NOMO-1 (cell line): ENCODE measurements around the gene SFMBT1.

Source experiments
- DNase-seq, 2 experiments: peaks; one replicate each; lab custom pipeline; 2025; ENCODE audit not compliant: unreplicated experiment in 2 of 2; lab: John Stamatoyannopoulos, UW

SFMBT1 gene

DNA sequence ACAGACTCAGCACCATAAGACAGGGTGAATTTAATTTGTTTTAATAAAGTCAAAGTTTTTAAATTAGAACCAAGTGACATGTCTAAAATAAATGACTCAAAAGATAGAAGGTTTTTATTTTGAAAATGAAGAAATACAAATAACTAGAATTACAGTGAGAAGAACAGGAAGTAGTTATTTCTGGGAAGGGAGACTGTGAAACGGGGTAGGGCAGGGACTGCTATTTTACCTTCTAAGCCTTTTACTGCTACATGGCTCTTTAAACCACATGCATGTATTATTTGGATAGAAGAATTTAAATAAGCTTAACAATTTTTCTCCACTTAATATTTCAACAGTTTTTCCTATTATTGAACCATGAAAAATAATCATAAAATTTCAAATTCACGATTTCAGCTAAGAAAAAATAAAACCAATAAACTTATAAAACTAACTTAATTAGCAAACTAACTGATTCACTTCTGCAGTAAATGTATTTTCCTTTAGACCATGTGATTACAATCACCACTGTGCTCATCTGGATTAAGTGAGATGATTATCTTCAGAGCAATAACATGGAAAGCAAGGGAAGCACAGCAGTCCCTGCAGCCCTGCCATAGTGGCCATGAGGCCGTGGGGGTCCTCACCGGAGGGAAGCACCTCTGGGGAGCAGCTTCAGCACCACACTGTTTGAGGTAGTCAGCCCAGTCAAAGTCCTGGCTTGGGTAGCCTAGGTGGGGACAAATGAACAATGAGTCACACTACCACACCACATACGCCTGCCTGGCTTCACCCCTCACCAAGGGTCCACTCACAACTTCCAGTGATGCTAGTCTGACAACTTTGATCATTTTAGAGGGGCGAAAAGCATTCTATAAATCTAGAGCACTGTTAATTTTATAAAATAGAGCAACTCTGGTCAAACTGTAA is 120.2 kb downstream of the SFMBT1 start:
- DNase-seq: peak in 1 of 2 experiments; percentile 18

DNA sequence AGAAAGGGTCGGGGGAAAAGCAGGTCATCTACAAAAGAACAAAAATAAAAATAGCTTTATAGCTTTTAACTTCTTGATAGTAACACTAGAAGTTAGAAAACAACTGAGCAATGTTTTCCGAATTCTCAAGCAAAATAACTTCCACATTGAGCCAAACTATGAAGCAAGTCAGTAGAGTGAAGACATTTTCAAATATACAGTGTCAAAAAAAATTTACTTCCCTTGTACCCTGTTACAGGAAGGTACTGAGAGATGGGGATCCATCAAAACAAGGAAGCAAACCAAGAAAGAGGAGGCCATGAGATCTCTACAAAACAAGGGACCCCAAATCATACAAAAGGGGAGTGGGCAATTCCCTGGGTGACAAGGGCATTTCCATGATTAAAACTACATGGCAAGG is 121.9 kb downstream of the SFMBT1 start:
- DNase-seq: no peak

DNA sequence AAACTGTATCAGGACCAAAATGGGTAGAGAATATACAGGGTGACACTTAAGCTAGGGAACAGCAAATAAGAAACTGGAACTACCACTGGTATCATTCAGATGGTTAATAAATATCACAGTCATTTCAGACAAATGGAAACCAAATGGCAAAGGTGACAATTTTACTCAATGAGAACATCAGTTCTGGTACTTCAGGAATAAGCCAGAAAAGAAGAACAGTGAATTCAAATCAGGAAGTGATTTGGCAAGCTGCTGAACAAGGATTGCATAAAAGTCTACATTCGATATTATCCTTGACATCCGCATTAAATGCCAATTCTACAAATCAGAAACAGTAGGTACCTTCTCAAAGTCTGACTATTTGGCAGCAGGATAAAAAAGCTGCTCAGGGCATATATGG is 125.0 kb downstream of the SFMBT1 start:
- DNase-seq: peak; percentile 29 to 71

DNA sequence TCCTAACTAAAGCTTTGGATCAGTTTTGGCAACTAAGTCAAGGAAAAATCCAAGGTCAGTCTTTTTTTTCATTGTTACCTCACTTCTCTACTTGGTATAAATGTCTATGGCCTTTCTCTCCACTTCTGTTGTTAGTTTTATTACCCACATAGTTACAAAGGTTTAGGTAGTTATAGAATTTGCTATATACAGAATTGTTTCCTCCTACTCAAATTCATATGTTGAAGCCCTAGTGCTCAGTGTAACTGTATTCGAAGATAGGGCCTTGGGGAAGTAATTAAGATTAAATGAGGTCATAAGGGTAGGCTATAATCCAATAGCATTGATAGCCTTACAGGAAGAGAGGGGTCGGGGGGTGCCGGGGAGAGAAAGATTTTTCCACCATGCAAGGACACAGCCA is 128.8 kb downstream of the SFMBT1 start:
- no peak for DNase-seq

DNA sequence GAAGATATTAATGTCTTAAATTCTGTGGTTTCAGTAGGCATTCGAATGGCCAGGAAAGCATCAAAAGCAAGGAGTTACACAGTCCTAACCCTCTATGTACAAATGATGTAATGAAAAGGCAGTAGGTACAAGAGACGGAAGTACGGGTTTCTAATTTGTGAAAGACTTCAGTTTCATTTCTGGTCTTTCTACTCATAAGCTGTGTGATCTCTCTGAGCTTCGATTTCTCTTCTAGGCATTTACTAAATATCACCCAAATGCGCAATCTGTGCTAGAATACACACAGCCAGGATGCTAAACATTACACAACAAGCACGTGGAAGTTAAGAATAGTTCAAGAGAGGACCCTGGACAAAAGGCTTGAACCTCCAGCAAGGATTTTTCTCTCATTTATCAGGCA is 130.6 kb downstream of the SFMBT1 start:
- DNase-seq: peak in 1 of 2 experiments; percentile 62

DNA sequence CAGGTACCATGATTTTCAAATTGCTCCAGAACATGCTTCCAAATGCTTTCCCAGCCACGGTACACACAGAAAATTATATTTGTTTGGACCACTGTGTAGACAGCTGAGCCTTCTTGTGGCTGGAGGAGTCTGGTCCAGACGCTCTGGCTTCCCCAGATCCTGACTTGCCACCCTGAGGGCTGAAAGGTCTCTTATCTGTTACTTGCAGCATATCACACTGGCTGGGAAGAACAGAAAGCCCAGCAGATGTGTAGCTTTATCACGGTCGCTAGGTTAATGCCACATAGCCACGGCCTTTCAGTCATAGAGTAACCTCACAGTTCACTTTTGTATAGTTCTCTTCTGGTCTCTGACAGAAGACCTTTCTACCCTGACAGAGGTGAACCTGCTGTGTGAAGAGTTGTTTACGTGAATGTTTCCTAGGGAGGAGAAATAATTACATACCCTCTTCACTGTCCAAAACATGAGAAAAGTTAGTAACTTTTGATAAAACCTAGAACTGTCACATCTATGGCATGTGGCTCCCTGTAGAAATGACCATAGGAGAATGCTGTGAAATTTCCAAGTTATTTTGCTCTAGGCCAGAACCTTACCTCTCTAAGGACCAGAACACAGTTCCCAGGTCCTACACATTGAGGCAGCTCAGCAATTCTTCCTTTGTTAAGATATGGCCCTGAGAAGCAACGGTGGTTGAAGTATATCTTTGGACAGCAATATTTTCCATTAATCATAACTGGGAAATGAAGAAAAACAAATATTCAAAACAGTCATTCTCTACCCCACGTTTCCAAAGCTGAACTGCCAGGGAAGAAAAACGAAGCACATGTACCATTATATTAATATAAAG is 132.8 kb downstream of the SFMBT1 start:
- no peak for DNase-seq

DNA sequence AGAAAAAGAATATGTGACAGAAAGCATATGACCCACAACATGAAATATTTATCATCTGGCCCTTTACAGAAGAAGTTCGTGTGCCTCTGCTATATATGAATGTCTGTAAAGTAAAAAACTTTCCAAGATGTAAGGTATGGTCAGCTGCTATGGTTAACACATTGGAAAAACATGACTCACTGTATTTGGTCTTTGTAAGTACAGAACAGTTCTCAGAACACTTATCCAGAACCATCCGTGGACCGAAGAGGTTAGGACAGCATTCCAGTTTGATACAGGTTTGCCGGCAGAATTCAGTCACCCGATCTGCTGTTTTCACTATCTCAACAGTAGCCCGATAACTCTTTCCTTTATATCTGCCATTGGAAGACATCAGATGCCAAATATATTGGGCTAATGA is 135.1 kb downstream of the SFMBT1 start:
- DNase-seq: no peak

DNA sequence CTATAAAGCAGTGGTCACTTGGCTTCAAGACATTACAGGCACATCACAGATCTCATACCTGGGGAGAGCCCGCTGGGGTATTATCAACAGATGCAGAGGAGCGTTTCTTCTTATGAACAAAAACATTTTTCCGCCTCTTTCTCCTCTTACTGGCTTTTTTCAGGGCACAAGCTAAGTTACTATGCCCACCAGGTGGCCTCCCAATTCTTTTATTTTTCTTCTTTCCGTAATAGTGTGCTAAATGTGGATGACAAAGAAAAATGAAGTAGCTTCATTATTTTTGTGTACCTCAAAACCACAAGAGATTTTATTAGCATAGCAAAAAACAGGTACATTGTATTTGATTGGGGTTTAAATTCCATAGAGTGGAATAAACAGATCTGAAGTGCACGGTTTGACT is 138.4 kb downstream of the SFMBT1 start:
- DNase-seq: no peak

DNA sequence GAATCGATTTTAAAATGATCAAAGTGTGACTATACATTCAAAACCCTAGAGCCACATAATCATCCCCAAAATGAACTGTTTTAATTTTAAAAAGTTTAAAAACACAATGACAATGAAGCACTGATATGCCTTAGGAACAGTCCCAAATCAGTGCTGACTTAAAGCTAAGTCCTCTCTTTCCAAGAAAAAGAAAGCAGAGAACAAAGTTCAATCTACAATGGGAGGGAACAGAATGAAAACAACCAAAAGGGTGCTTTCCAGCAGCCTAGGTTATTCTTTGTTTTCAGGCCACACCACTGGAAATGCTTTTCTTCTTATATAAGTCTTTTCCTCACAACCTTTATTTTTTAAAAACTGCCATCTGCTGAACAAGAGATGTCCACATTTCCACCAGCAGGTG is 141.3 kb downstream of the SFMBT1 start:
- no peak for DNase-seq

DNA sequence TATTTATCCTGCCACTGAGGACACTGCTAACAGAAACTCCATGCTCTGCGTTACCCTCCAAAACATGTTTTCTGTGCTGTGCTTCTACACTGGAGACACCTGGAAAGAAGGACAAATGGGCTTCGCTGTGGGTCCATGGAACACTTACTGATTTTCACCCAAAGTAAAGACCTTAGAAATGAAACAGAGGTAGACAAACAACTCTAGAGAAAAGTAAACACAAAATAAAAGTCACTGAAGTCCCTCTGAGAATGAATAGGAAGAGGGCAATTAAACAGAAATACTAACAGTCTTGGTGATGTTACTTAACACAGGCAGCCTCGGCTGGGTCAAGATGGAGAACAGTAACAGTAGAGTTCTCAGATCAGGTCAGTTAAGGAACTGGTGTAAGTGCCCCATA is 141.9 kb downstream of the SFMBT1 start:
- no peak for DNase-seq

DNA sequence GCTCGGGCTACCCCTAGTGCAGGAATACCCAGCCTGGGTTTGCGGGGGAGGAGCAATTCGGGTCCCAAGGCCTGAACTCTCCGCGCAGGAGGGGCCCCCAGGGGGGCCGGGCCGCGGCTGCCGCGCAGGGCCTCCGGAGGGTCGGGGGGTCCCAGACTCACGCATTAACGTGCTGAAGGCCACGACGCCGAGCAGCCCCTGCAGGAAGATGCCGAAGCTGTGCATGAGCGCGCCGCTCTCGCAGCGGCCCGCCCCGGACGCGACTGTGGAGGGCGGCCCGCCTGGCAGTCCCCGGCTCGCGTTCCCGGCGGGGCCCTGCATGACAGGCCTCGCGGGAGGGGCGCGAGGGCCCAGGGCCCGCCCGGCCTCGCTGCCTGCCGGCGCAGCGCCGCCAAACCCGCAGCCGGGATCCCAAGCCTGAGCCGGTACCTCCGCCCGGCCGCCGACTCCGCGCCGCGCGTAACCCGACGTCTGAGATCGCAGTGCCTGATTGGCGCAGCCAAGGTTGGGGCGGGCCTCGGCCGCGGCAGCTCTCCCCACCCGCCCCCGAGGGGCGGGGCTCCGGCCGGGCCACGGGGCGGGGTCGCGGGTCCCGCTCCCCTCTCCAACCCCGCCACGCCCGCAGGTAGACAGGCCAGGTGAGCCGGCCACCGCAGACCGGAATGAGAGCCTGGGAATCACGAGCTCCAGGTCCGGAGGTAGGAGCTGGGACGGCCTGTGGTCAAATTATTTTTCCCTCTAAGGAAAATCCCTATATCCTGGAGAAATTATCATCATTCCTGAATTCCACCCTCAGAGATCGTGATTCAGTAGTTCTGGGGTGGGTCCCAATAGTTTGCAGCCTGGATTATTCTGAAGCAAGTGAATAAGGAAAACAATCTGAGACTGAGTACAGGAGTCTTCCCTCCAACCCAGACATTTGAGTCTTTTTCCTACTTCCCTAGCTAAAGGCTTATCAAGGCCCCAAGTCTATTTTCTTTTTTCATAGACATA is 148.4 kb downstream of the SFMBT1 start, which contains the start of gene STIMATE:
Gene STIMATE (minus strand): TSS at position 419 of the 993 bp plus-strand sequence. CDS start 98 bp downstream, at position 321.
- DNase-seq: peak; percentile 81 to 94

DNA sequence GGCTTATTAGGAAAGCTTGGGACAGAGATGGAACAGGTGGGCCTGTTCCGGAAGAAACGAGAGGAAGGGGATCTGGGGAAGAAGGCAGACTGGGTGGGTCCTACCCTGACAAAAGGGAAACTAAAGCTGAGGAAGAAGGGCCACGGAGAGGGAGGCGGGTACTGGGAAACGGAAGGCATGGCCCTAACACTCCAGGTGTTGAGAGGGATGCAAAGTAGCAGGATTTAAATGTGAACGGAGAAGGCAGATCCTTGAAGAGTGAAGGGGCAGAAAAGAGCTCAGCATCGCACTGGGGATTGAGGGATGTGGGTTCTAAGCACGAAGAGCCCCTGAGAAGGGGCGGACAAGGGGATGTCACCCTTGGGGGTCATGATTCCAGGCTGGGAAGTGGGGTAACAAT is 149.3 kb downstream of the SFMBT1 start:
- DNase-seq: no peak

DNA sequence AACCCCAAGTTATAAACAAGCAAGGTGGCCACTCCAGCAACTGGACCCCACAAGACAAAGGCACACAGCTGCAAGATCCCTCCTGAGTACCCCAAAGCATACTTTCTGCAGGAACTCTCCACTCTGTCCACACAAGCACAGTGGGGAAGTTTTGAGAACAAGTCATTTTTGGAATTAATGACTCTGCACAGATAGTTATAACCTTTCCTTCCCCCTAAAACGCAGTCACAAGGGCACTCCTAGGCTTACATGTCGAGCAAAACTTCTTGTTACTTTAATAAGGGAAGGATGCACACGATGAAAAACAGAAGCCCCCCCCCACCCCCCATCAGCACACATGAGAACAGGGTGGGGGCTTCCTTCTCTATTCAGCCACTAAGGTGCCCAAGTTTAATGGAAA is 149.7 kb downstream of the SFMBT1 start:
- no peak for DNase-seq

DNA sequence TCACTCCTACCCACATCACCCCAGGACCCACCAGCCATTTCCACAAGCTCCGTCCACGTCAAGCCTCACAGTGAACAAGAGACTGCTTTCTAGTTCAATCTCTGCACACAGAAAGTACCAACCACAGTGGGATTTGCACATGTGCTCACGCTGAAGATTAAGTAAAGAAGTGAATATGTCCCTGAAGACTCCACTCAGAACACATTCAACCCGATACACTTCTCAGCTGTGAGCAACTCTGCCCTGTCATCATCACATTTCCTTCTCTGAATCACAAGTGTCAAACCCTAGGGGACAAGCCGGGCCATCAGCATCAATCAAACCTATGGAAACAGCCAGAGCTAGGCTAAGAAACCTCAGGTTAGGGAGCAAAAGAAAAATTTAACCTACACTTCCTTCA is 150.5 kb downstream of the SFMBT1 start:
- DNase-seq: no peak

DNA sequence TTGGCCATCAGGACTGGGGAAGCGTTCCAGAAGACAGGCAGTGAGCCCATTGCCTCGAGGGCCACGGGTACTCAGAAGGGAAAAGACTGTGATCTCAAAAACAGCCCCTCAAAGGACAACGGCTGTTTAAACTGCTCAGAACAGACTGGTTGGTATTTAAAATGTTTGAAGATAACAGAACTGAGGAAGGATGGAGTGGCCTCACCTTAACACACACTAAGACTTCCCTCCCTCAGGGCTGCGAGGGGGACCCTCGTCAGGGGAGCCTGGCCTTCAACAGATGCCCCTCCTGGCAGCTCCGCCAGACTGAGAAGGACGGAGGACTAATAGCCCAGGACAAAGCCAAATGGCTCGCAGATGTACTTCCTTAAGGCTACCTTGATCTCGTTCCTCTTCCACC is 151.1 kb downstream of the SFMBT1 start:
- no peak for DNase-seq

DNA sequence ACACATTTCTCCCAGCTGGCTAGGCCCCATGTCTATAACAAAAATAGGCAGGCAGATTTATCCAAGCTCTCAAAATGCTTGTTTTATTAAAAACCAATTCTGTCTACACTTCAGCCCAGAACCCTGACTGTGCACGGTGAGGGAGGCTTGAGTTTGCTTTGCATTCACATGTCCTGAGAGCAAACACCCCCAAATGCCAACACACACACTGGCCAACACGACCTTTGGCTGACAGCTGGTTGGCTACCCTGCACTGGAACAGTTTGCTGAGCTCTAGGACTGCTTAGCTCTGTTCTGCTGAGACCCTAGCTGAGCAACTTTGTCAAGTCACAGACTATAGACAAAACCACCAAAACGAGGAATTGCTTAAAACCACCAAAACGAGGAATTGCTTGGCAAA is 152.2 kb downstream of the SFMBT1 start:
- no peak for DNase-seq

DNA sequence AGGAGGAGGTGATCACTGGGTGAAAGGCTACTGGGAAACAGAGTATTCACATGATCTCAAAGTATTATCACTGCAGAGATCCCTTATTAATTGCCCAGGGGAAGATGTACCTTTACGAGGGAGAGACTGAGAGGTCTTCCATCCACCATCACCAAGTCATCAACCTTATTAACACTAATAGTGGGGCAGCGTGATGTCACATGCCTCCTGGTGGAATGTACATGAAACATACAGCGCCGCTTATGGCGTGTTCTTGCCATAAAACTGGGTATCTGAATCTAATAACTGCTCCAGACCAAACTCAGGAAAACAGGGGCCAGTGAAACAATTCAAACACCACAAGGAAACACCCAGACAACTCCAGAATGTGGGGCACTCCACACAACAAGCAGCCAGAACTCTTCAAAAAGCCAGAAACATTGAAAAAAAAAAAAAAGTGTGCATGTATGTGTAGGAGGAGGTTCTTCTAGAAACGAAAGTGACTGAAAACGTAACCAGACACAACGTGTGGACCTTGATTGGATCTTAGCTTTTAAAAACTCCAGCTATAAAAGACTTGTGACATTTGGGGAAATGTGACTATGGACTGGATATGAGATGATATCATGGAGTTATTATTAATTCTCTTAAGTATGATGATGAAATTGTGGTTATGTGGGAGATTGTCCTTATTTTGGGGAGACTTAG is 153.1 kb downstream of the SFMBT1 start:
- no peak for DNase-seq

DNA sequence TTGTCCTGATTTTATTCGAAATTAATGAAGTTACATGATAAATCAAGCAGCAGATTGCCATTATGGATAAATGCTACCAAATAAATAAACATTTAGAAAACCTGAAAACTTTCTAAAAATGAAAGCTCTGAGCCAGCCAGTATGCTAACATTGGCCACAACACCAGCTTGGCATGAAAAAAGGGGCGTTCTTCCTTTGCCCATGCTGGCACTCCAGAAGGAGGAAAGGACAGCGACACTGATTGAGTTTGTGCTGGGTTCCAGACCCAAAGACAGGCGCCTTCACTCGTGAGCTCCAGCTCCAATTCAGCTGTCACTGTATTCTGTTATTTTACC is 153.6 kb downstream of the SFMBT1 start:
- DNase-seq: no peak

DNA sequence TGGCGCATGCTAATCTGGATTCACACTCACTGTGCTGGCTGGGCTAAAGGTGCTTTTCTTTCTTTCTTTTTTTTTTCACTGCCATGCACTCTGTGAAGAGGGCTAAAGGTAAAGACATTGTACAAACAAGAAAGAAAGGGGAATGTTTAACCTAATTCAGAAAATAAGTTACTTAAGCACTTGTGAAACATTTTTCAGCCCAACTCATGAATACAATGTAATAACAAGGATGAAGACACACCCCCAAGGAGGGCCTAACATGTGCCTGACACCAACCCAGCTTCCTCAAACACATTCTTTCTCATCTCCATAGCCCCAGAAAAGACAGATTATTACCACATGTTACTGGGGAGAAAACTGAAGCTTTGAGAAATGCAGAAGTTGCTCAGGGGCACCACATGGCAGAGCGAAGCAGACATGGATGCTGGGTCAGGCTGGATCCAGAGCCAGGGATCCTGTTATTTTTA is 154.2 kb downstream of the SFMBT1 start:
- peak; percentile 93 to 99 for DNase-seq

DNA sequence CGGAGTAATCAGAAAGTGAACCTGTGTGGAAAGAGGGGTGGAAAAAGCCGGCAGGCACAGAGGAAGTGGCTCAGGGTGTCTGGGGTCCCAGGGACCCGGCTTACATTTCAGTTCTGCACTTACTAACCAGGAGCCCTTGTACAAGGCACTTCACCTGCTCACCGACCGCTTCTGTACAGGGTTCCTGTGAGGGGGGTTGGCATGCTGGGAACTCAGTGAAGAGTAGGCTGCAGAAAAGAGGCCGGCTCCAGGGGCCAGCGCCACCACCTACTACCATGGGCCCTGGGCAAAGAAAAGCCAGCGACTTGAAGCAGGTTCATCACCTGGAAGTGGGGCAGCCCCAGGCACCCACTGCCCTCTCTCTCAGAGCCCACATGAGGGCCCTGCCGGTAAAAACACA is 154.7 kb downstream of the SFMBT1 start:
- DNase-seq: no peak
